ENCODE data around the gene FUS. TPM values are rescaled to one million over a fixed set of nuclear protein-coding genes. Genes with fewer than 3 reads are reported as not detected.

Gene FUS
- total RNA-seq, 2 experiments from 2014 or later = 104 to 953 TPM

GRCh38 chr16:31224092-31224955, 44.4 kb downstream of the FUS start:
- Histone ChIP-seq H3K27ac (ENCODE audit: low read depth, low read length, poor library complexity, severe bottlenecking) (no peak overlapping the region), H3K4me3 (ENCODE audit: low read depth, low read length, poor library complexity, severe bottlenecking) (no peak overlapping the region), H2AFZ (ENCODE audit: low read length) (no peak overlapping the region), H3K4me2 (ENCODE audit: low read length) (no peak overlapping the region), H3K9me3 (ENCODE audit: low read length) (no peaks in the 10 kb centered on the region), H3K79me2 (ENCODE audit: insufficient read depth, low read depth, low read length) (no peaks in the 10 kb centered on the region), H4K20me1 (ENCODE audit: insufficient read depth, low read length) (no peaks in the 10 kb centered on the region), H3K36me3 (ENCODE audit: insufficient read depth, low read length) (no peaks in the 10 kb centered on the region), H3K9me2 (ENCODE audit: insufficient read depth, low read length) (no peaks in the 10 kb centered on the region), H3K4me1 (ENCODE audit: insufficient read depth, low read length, poor library complexity, severe bottlenecking) (no peaks in the 10 kb centered on the region)
- intact Hi-C loops (cut with micrococcal nuclease; ENCODE audit: unreplicated experiment) = no loop called here
- ChIA-PET CTCF (ENCODE audit: unreplicated experiment) (no interaction called here), POLR2A (no interaction called here)
- BruUV-seq (replicated peaks) = no TSS peak
- no peak for TF ChIP-seq CTCF (conservative IDR thresholded peaks at IDR 0.05; ENCODE audit: low read length)
- TF ChIP-seq EZH2phosphoT487 (IDR thresholded peaks at IDR 0.05; ENCODE audit: borderline replicate concordance, low read depth, low read length) = no peak
- no peak for DNase-seq (ENCODE audit: low spot score)

- Histone ChIP-seq H3K9me3 (ENCODE audit: low read length) (no peaks in the 10 kb centered on the region), H3K9me2 (ENCODE audit: insufficient read depth, low read length) (no peaks in the 10 kb centered on the region), H2AFZ (ENCODE audit: low read length) (no peak overlapping the region), H3K4me3 (ENCODE audit: low read depth, low read length, poor library complexity, severe bottlenecking) (no peak overlapping the region), H4K20me1 (ENCODE audit: insufficient read depth, low read length) (no peaks in the 10 kb centered on the region), H3K27ac (ENCODE audit: low read depth, low read length, poor library complexity, severe bottlenecking) (no peak overlapping the region), H3K79me2 (ENCODE audit: insufficient read depth, low read depth, low read length) (no peaks in the 10 kb centered on the region), H3K36me3 (ENCODE audit: insufficient read depth, low read length) (no peaks in the 10 kb centered on the region), H3K4me2 (ENCODE audit: low read length) (no peak overlapping the region), H3K4me1 (ENCODE audit: insufficient read depth, low read length, poor library complexity, severe bottlenecking) (no peaks in the 10 kb centered on the region)
- CTCF ChIA-PET (ENCODE audit: unreplicated experiment) = no interaction called here
- no peak for DNase-seq (ENCODE audit: low spot score)
- POLR2A ChIA-PET = no interaction called here
- BruUV-seq (replicated peaks) = no TSS peak
- TF ChIP-seq EZH2phosphoT487 (IDR thresholded peaks at IDR 0.05; ENCODE audit: borderline replicate concordance, low read depth, low read length) (no peak), CTCF (conservative IDR thresholded peaks at IDR 0.05; ENCODE audit: low read length) (no peak)
- intact Hi-C loops (cut with micrococcal nuclease; ENCODE audit: unreplicated experiment) = no loop called here
Measured at GRCh38 chr16:31225193-31225592, 45.3 kb downstream of the FUS start.

GRCh38 chr16:31228206-31228605, 48.3 kb downstream of the FUS start:
- ChIA-PET CTCF (ENCODE audit: unreplicated experiment) (no interaction called here), POLR2A (no interaction called here)
- no peaks in the 10 kb centered on the region for H3K79me2 ChIP-seq (ENCODE audit: insufficient read depth, low read depth, low read length)
- no peak overlapping the region for H3K27ac ChIP-seq (ENCODE audit: low read depth, low read length, poor library complexity, severe bottlenecking)
- no peaks in the 10 kb centered on the region for H3K9me2 ChIP-seq (ENCODE audit: insufficient read depth, low read length)
- no peaks in the 10 kb centered on the region for H3K9me3 ChIP-seq (ENCODE audit: low read length)
- TF ChIP-seq CTCF (conservative IDR thresholded peaks at IDR 0.05; ENCODE audit: low read length) (no peak), EZH2phosphoT487 (IDR thresholded peaks at IDR 0.05; ENCODE audit: borderline replicate concordance, low read depth, low read length) (no peak)
- BruUV-seq (replicated peaks) = no TSS peak
- H3K4me2 ChIP-seq (ENCODE audit: low read length) = no peak overlapping the region
- no peaks in the 10 kb centered on the region for H3K4me1 ChIP-seq (ENCODE audit: insufficient read depth, low read length, poor library complexity, severe bottlenecking)
- no peaks in the 10 kb centered on the region for H3K36me3 ChIP-seq (ENCODE audit: insufficient read depth, low read length)
- DNase-seq (ENCODE audit: low spot score) = no peak
- intact Hi-C loops (cut with micrococcal nuclease; ENCODE audit: unreplicated experiment) = no loop called here
- H3K4me3 ChIP-seq (ENCODE audit: low read depth, low read length, poor library complexity, severe bottlenecking) = no peak overlapping the region
- H2AFZ ChIP-seq (ENCODE audit: low read length) = no peak overlapping the region
- no peaks in the 10 kb centered on the region for H4K20me1 ChIP-seq (ENCODE audit: insufficient read depth, low read length)
